NK-92 (cell line): ENCODE results near the gene DKKL1.
"Not testable (repeated sequence)": the region's sequence is repeated elsewhere in the genome, so short reads cannot be mapped to it uniquely, and the experiment has no call there.

Experiments used
- DNase-seq: peaks from one replicate; lab custom pipeline; 2025; ENCODE audit not compliant: unreplicated experiment; lab: John Stamatoyannopoulos, UW

The DKKL1 gene

GRCh38 chr19:49362048-49362928 lies 1.4 kb upstream of the DKKL1 start, which contains the start of gene TEAD2:
TEAD2 (minus strand) TSS chr19:49362416; CDS start chr19:49360075, 2,341 bp downstream.
- DNase-seq: no peak

DNA sequence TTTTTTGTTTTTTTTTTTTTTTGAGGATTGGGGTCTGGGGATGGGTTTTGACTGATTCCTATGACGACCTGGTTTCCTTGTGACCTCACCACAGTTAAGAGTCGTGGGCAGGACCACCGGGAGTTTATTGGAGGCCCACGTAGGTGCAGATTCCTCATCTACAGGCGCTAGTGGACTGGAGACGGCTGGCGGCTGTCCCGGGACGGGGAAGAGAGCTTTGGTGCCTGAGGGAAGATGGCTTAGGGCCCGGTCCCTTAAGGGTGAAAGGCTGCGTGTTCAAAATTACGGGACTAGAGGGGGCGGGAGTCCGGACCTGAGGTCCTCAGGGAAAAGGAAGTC lies 779 bp upstream of the DKKL1 start:
- DNase-seq: no peak

- DNase-seq: no peak
Observed at GRCh38 chr19:49364083-49364737, 533 bp downstream of the DKKL1 start.

GRCh38 chr19:49366110-49366509 lies 2.4 kb downstream of the DKKL1 start:
- no peak for DNase-seq

DNA sequence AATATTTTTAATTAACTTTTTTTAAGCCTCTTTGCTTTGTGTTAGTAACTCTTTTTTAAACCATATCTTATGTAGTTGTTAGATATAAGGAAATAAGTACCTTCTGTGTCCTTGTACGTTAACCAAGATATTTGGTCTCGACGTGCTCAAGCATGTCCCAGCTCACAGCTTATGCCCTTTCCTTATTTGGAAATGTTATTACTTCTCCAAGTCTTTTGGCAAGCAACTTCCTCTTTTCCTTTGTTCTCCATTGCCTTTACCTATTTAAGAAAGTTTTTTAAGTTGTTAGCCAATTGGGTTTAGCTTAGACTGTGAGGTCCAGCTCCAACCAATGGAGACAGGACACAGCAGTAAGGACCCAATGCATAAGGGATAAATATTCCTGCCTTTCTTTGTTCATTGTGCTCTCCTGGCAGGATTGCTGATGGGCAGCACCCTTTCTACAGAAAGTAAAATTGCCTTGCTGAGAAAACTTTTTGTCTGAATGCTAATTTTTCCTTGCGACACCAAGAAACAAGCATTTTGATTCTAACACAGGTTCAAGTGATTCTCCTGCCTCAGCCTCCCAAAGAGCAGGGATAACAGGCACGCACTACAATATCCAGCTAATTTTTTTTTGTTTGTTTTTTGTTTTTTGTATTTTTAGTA lies 5.2 kb downstream of the DKKL1 start:
- DNase-seq: no peak

- DNase-seq: no peak
Observed at GRCh38 chr19:49371184-49371583, 7.5 kb downstream of the DKKL1 start.

GRCh38 chr19:49373174-49373573 lies 9.5 kb downstream of the DKKL1 start:
- not testable (repeated sequence) for DNase-seq

GRCh38 chr19:49374665-49375434 lies 11.2 kb downstream of the DKKL1 start:
- no peak for DNase-seq

DNA sequence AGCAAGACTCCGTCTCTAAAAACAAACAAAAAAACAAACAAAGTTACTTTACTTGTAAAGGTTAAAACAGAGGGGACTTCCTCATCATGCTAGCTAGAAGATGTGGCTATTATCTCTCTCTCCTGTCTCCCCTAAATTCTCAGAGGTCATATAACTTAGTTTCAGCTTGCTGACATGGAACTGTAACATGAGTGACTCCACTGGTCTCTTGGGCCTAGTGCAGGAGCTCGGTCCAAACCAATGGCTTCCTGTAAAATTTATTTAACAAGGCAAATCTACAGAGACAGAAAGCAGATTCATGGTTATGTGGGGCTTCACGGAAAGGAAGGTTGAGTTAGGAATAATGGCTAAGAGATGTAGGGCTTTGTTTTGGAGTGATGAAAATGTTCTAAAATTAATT lies 14.8 kb downstream of the DKKL1 start:
- no peak for DNase-seq

GRCh38 chr19:49380391-49380790 lies 16.7 kb downstream of the DKKL1 start:
- DNase-seq: no peak

DNA sequence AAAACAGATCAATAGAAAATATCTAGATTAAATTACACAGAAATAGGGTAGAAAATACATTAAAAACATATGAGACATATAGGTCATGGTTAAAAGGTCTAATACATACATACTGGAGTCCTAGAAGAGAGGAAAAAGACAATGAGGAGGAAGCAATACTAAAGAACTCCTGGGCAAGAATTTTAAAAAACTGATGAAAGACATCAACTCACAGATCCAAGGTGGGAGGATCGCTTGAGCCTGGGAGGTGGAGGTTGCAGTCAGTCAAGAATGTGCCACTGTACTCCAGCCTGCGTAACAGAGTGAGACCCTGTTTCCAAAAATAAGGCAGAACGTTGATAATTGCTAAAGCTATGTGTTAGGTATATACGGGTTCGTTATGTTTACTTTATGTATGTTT lies 19.0 kb downstream of the DKKL1 start:
- no peak for DNase-seq

DNA sequence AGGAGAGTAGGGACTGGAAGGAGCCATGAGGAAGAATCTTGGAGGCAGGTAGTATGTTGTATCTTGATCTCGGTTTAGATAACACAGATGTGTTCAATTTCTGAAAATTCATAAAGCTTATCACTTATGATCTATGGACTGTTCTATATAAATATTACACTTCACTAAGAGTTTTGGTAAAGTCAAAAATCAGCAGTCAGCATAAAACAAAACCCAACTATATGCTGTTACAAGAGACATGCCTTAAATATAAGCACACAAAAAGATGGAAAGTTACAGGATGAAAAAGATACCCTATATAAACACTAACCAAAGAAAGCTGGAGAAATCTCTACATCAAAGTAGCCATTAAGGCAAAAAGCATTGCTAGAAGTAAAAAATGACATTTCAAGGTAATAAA lies 19.9 kb downstream of the DKKL1 start:
- no peak for DNase-seq

DNA sequence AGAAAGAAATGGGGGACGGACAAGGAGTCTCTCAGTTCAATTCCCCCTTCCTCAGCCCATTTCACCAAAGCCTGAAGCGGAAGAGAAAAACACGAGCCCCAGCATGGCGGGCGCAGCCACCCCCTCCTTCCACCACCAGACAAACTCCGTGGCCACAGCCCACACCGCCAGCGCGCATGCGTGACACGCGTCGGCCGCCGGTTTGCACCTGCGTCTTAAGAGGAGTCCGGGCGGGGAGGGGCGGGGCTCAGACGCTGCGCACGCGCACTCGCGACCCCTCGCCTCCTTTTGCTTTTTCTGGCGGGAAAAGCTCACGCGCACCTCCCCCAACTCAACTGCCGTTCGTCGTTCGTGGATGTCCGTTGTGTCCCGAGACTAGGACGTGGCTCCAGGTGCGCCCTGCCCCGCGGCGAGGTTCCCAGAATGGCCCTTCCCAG lies 24.3 kb downstream of the DKKL1 start, which contains the start of gene KASH5:
TSS of gene KASH5 (plus strand) at position 314 of the 437 bp plus-strand sequence. CDS start 2,635 bp downstream, outside the sequence.
- DNase-seq: no peak

GRCh38 chr19:49389406-49389805 lies 25.7 kb downstream of the DKKL1 start:
- no peak for DNase-seq

DNA sequence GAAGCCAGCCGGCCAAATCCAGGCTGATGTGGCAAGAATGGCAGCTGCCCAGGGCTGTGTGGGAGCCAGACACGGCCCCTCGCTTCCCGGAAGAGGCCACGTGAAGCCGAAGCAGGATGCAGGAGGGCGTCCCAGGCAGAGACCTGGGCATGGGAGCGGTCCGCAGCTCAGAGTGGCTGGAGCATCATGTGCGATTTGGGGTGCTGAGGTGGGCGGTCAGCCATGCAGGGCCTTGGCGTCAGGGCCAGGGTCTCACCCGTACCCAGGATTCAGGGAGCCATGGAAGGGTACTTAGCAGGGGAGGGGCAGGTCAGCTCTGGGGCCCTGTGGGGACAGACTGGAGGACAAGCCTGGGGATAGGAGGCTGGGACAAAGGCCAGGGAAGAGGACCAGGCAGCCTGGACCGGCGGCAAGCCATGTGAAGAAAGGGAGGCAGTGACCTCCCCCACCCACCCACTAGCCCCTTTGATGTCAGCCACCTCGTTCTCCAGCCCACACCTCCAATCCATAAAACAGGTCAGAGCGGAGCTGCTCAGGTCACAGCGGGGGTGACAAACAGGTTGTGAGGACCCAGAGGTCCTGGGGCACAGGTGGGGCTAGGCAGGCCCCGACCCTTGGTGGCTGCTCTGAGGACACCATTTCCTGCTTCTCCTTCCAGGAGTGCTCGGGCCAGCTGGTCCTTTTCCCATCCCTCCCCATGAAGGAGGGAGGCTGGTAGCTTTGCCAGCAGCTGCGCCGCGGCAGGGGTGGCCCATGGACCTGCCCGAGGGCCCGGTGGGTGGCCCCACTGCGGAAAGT lies 26.7 kb downstream of the DKKL1 start:
- DNase-seq: no peak

GRCh38 chr19:49390929-49391359 lies 27.3 kb downstream of the DKKL1 start:
- no peak for DNase-seq

- DNase-seq: no peak
Observed at GRCh38 chr19:49391581-49392399, 28.1 kb downstream of the DKKL1 start.

GRCh38 chr19:49393881-49394280 lies 30.2 kb downstream of the DKKL1 start:
- DNase-seq: no peak
